IMR-90 (cell line): Measurements from ENCODE around the gene KCNQ1. TPM values are rescaled to one million over a fixed set of nuclear protein-coding genes. Genes with fewer than 3 reads are reported as not detected.

Experiments used
- ATAC-seq: fragments of 200-7000 bp; cut with Tn5 transposase; 2 replicates; pipeline ENCODE4 v1.9.1; 2020; ENCODE audit warnings: low read depth, mild to moderate bottlenecking, moderate library complexity
- BruUV-seq: library from RNA; stranded (reverse); fragments of 400-500 nt; replicated peaks from 2 replicates; lab custom pipeline; 2021; lab: Mats Ljungman, UMichigan
- CTCF ChIA-PET: fragments of 300-600 bp; formaldehyde crosslinking; extraction: SDS; loops from one replicate; lab custom pipeline; 2021; ENCODE audit warnings: antibody characterized with exemption; lab: Yijun Ruan, JAX
- POLR2A ChIA-PET: fragments of 300-600 bp; sonication (Branson Sonifier 250); formaldehyde crosslinking; loops from one replicate; lab custom pipeline; 2022; ENCODE audit warnings: antibody characterized with exemption; ENCODE audit not compliant: unreplicated experiment; lab: Charles Lee
- DNase-seq: peaks from one replicate; pipeline ENCODE4 v3.0.0; 2013
- H2AFZ ChIP-seq: replicated peaks from 2 replicates; pipeline ENCODE3; 2013; ENCODE audit warnings: low read length, mild to moderate bottlenecking; ENCODE audit not compliant: poor library complexity
- H2AK5ac ChIP-seq: 2 replicates; pipeline ENCODE4 v1.6.1; 2013; ENCODE audit warnings: low read depth, low read length, inconsistent platforms
- H2AK9ac ChIP-seq: replicated peaks from 2 replicates; pipeline ENCODE3; 2013; ENCODE audit warnings: mild to moderate bottlenecking, low read depth, low read length, moderate library complexity; ENCODE audit not compliant: poor library complexity
- H2BK120ac ChIP-seq: 2 replicates; pipeline ENCODE4 v1.6.1; 2013; ENCODE audit warnings: low read depth, low read length, inconsistent platforms
- H2BK15ac ChIP-seq: 3 replicates; pipeline ENCODE4 v1.6.1; 2013; ENCODE audit warnings: low read depth, low read length, inconsistent platforms
- H2BK20ac ChIP-seq: 2 replicates; pipeline ENCODE4 v1.6.1; 2013; ENCODE audit warnings: low read depth, mild to moderate bottlenecking, inconsistent platforms, low read length, moderate library complexity
- H2BK5ac ChIP-seq: 2 replicates; pipeline ENCODE4 v1.6.1; 2013; ENCODE audit warnings: mild to moderate bottlenecking, low read depth, low read length, inconsistent platforms; ENCODE audit not compliant: poor library complexity, severe bottlenecking
- H3K14ac ChIP-seq: replicated peaks from 2 replicates; pipeline ENCODE4 v1.6.1; 2013; ENCODE audit warnings: low read depth, low read length, inconsistent platforms
- H3K18ac ChIP-seq: 2 replicates; pipeline ENCODE4 v1.6.1; 2013; ENCODE audit warnings: low read depth, low read length, control low read depth
- H3K23ac ChIP-seq: 2 replicates; pipeline ENCODE4 v1.6.1; 2013; ENCODE audit warnings: low read depth, low read length, inconsistent platforms
- H3K27ac ChIP-seq: 2 replicates; pipeline ENCODE4 v1.5.1; 2013; ENCODE audit warnings: mild to moderate bottlenecking, control low read depth, low read length; ENCODE audit not compliant: insufficient read depth
- H3K27me3 ChIP-seq: 2 replicates; pipeline ENCODE4 v1.6.1; 2013; ENCODE audit warnings: low read length; ENCODE audit not compliant: control insufficient read depth, insufficient read depth
- H3K36me3 ChIP-seq: 2 replicates; pipeline ENCODE4 v1.6.1; 2013; ENCODE audit warnings: low read length, mixed read lengths; ENCODE audit not compliant: control insufficient read depth, insufficient read depth
- H3K4ac ChIP-seq: 2 replicates; pipeline ENCODE4 v1.6.1; 2013; ENCODE audit warnings: low read depth, low read length, inconsistent platforms
- H3K4me1 ChIP-seq: 2 replicates; pipeline ENCODE4 v1.6.1; 2013; ENCODE audit warnings: low read length, mixed read lengths; ENCODE audit not compliant: control insufficient read depth, insufficient read depth
- H3K4me2 ChIP-seq: 2 replicates; pipeline ENCODE4 v1.6.1; 2013; ENCODE audit warnings: low read depth, mild to moderate bottlenecking, control low read depth, low read length, moderate library complexity
- H3K4me3 ChIP-seq: 2 replicates; pipeline ENCODE4 v1.5.1; 2013; ENCODE audit warnings: low read depth, mild to moderate bottlenecking, control low read depth, low read length, moderate library complexity; ENCODE audit not compliant: insufficient read depth
- H3K56ac ChIP-seq: 2 replicates; pipeline ENCODE4 v1.6.1; 2013; ENCODE audit warnings: low read length, inconsistent platforms; ENCODE audit not compliant: insufficient read depth; ENCODE audit errors: extremely low read depth
- H3K79me1 ChIP-seq, 2 experiments: 2 replicates each; pipeline ENCODE4 v1.6.1; 2013; ENCODE audit warnings: low read length in 2 of 2, inconsistent platforms in 1 of 2, low read depth in 1 of 2
- H3K9ac ChIP-seq: 2 replicates; pipeline ENCODE4 v1.6.1; 2013; ENCODE audit warnings: low read depth, low read length, control low read depth
- H3K9me1 ChIP-seq: 2 replicates; pipeline ENCODE4 v1.6.1; 2013; ENCODE audit warnings: low read length, inconsistent platforms; ENCODE audit not compliant: insufficient read depth
- H3K9me3 ChIP-seq: 2 replicates; pipeline ENCODE4 v1.6.1; 2013; ENCODE audit warnings: low read length; ENCODE audit not compliant: control insufficient read depth, insufficient read depth
- H4K20me1 ChIP-seq: 2 replicates; pipeline ENCODE4 v1.6.1; 2013; ENCODE audit warnings: low read length, inconsistent platforms; ENCODE audit not compliant: insufficient read depth
- H4K5ac ChIP-seq: 2 replicates; pipeline ENCODE4 v1.6.1; 2013; ENCODE audit warnings: mild to moderate bottlenecking, low read depth, low read length, control low read depth
- H4K8ac ChIP-seq, 2 experiments: 2 replicates each; pipeline ENCODE4 v1.6.1; 2013; ENCODE audit warnings: low read depth in 2 of 2, low read length in 2 of 2, control low read depth in 1 of 2, inconsistent platforms in 1 of 2
- H4K91ac ChIP-seq: 2 replicates; pipeline ENCODE4 v1.6.1; 2013; ENCODE audit warnings: low read depth, low read length, inconsistent platforms; ENCODE audit not compliant: insufficient read depth
- BHLHE40 ChIP-seq: fragments of 150-350 bp; IDR thresholded peaks from 2 replicates; pipeline ENCODE4 v1.6.1; 2016; ENCODE audit warnings: mild to moderate bottlenecking, low read depth, low read length
- CEBPB ChIP-seq: IDR thresholded peaks from 2 replicates; pipeline ENCODE4 v1.6.1; 2012; ENCODE audit warnings: low read depth, low read length, improper control_type of control experiment
- ELK1 ChIP-seq: fragments of 150-350 bp; IDR thresholded peaks from 2 replicates; pipeline ENCODE4 v1.6.1; 2016; ENCODE audit warnings: low read depth, mild to moderate bottlenecking, low read length, moderate library complexity, borderline replicate concordance
- MAZ ChIP-seq: IDR thresholded peaks from 2 replicates; pipeline ENCODE4 v1.6.1; 2012; ENCODE audit warnings: low read depth, mild to moderate bottlenecking, low read length, improper control_type of control experiment, moderate library complexity, borderline replicate concordance
- MXI1 ChIP-seq: IDR thresholded peaks from 2 replicates; pipeline ENCODE4 v1.6.1; 2012; ENCODE audit warnings: low read depth, mild to moderate bottlenecking, low read length, moderate library complexity, borderline replicate concordance
- NFE2L2 ChIP-seq: fragments of 150-350 bp; IDR thresholded peaks from 2 replicates; pipeline ENCODE4 v1.6.1; 2016; ENCODE audit warnings: low read depth, mild to moderate bottlenecking, low read length
- RAD21 ChIP-seq: IDR thresholded peaks from 2 replicates; pipeline ENCODE4 v1.6.1; 2012; ENCODE audit warnings: low read length, improper control_type of control experiment
- SMC3 ChIP-seq: fragments of 150-350 bp; IDR thresholded peaks from 2 replicates; pipeline ENCODE4 v1.6.1; 2016; ENCODE audit warnings: low read depth, mild to moderate bottlenecking, antibody characterized with exemption, low read length, moderate library complexity
- USF2 ChIP-seq: fragments of 150-350 bp; IDR thresholded peaks from 2 replicates; pipeline ENCODE4 v1.6.1; 2017; ENCODE audit warnings: mild to moderate bottlenecking, antibody characterized with exemption, low read length, low read depth
- WGBS, 2 experiments: methylation state at CpG; one replicate each; pipeline versions ENCODE4 v1.1.5 to v1.1.7; 2013; ENCODE audit warnings: missing lambda C conversion rate in 2 of 2; ENCODE audit not compliant: insufficient read length in 1 of 2; ENCODE audit errors: extremely low coverage in 2 of 2; 5-methylcytosine and 5-hydroxymethylcytosine counted together
- dilution Hi-C: fragments of 300-500 bp; cut with HindIII; formaldehyde crosslinking; loops from one replicate; pipeline ENCODE4 v1.14.3; 2018; ENCODE audit warnings: low sequenced_read_pairs; ENCODE audit not compliant: unreplicated experiment
- in situ Hi-C: fragments of 300-500 bp; cut with MboI; formaldehyde crosslinking; loops from 3 replicates; pipeline ENCODE4 v1.14.3; 2019; ENCODE audit warnings: low sequenced_read_pairs, inconsistent platforms, mixed read lengths
- intact Hi-C: fragments of 100-400 bp; cut with micrococcal nuclease; formaldehyde crosslinking; loops from 2 replicates; pipeline ENCODE4 v1.10.0; 2022
- polyA plus RNA-seq, 3 experiments: library from polyadenylated mRNA; depleted of rRNA; stranded (reverse); fragments of >200 nt; gene quantifications; 2 replicates each; pipeline ENCODE4 v1.2.3, GENCODE V29; 2012; ENCODE audit warnings: low replicate concordance in 1 of 3
- total RNA-seq: library from RNA; depleted of rRNA; stranded (reverse); fragments of >200 nt; gene quantifications from 2 replicates; pipeline ENCODE4 v1.2.3, GENCODE V29; 2012

Gene KCNQ1
- total and polyA plus RNA-seq, 2 of the 4 experiments (the other 2 are of a cell fraction): 0.07 TPM; not detected in 1

DNA sequence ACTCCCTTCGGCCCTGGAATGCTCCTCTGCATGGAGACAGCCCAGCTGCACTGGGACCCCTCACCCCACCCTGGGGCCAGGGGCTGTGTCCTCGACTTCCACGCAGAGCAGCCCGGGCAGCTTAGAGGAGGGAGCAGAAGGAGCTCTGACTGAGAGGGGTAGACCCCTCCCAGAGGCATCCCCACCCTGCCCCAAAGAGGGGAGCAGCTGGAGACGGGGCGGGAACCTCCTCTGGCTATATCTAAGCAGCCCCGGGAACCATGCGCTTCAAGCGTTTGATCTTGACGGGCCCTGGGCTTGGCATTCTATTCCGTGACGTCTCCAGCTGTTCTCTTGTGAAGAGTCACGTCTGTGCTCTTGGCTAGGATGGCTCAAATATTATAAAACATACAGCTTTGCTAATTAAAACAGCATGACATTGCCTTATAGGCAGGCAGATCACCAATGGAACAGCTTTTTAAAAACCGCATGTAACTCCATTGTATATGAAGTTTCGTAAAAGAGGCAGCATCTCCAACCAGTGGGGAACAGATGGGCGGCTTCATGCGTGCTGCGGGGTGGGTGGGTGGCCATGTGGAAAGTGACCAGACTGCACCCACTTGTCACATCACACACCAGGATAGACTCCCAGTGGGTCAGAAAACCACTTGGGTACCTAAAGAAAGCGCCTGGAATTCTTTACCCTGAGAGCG lies 7.7 kb downstream of the KCNQ1 start:
- Histone ChIP-seq H2AK5ac (no peak overlapping the region), H2BK5ac (no peak overlapping the region), H2BK120ac (no peak overlapping the region), H3K18ac (no peak overlapping the region), H3K56ac (no peak overlapping the region), H3K79me1 (no peaks in the 10 kb centered on the region), H3K9me3 (no peaks in the 10 kb centered on the region; the same call in 1 of the 2 replicates), H4K20me1 (no peaks in the 10 kb centered on the region), H3K14ac (no peak overlapping the region), H3K23ac (no peak overlapping the region), H2AK9ac (no peak overlapping the region), H3K27me3 (peaks cover 42% of the 10 kb centered on the region), H3K4ac (no peak overlapping the region), H3K4me2 (no peak overlapping the region), H2BK15ac (no peak overlapping the region), H4K5ac (no peak overlapping the region), H3K27ac (no peak overlapping the region), H3K36me3 (no peaks in the 10 kb centered on the region), H4K8ac (no peak overlapping the region), H3K4me3 (no peak overlapping the region), H3K4me1 (no peaks in the 10 kb centered on the region), H2AFZ (no peak overlapping the region), H2BK20ac (no peak overlapping the region), H3K9ac (no peak overlapping the region), H3K9me1 (no peaks in the 10 kb centered on the region), H4K91ac (no peak overlapping the region)
- ATAC-seq (no peak), DNase-seq (no peak)
- in situ Hi-C loops: no loop called here
- no TSS peak for BruUV-seq
- intact Hi-C loops: no loop called here
- 16% methylated on average over 10 of the region's 20 CpGs; no CpG with 5 or more reads in 1 of the 2 experiments for WGBS, 2 experiments
- ChIA-PET POLR2A (no interaction called here), CTCF (no interaction called here)
- no peak for TF ChIP-seq SMC3
- no peak for TF ChIP-seq USF2
- TF ChIP-seq BHLHE40: no peak
- TF ChIP-seq NFE2L2: no peak
- TF ChIP-seq RAD21: no peak
- TF ChIP-seq ELK1: no peak
- no peak for TF ChIP-seq MXI1
- no peak for TF ChIP-seq CEBPB
- no peak for TF ChIP-seq MAZ
- dilution Hi-C loops: no loop called here
